Measurements from ENCODE around the gene GRID1.

The GRID1 gene

GRCh38 chr10:86178401-86179152 is 188.0 kb downstream of the GRID1 start:
- no peak for TF ChIP-seq GATA3 (IDR thresholded peaks at IDR 0.05; ENCODE audit: low read depth, low read length)

GRCh38 chr10:86177537-86178155 is 188.9 kb downstream of the GRID1 start:
- TF ChIP-seq GATA3 (IDR thresholded peaks at IDR 0.05; ENCODE audit: low read depth, low read length) (no peak), GATA2 (IDR thresholded peaks at IDR 0.05; ENCODE audit: low read depth, low read length) (no peak)

GRCh38 chr10:86176850-86177536 is 189.6 kb downstream of the GRID1 start:
- no peak for TF ChIP-seq GATA2 (IDR thresholded peaks at IDR 0.05; ENCODE audit: low read depth, low read length)
- no peak for TF ChIP-seq GATA3 (IDR thresholded peaks at IDR 0.05; ENCODE audit: low read depth, low read length)

- TF ChIP-seq GATA3 (IDR thresholded peaks at IDR 0.05; ENCODE audit: low read depth, low read length) = no peak
- TF ChIP-seq GATA2 (IDR thresholded peaks at IDR 0.05; ENCODE audit: low read depth, low read length) = no peak
Measured at GRCh38 chr10:86172301-86172700, 194.3 kb downstream of the GRID1 start.

- no peak for TF ChIP-seq GATA3 (IDR thresholded peaks at IDR 0.05; ENCODE audit: low read depth, low read length)
- TF ChIP-seq GATA2 (IDR thresholded peaks at IDR 0.05; ENCODE audit: low read depth, low read length) = no peak
Measured at GRCh38 chr10:86170255-86171108, 196.1 kb downstream of the GRID1 start.

- TF ChIP-seq GATA3 (IDR thresholded peaks at IDR 0.05; ENCODE audit: low read depth, low read length) = no peak
- TF ChIP-seq GATA2 (IDR thresholded peaks at IDR 0.05; ENCODE audit: low read depth, low read length) = no peak
Measured at GRCh38 chr10:86169506-86170254, 196.9 kb downstream of the GRID1 start.

- TF ChIP-seq GATA2 (IDR thresholded peaks at IDR 0.05; ENCODE audit: low read depth, low read length) (no peak), GATA3 (IDR thresholded peaks at IDR 0.05; ENCODE audit: low read depth, low read length) (no peak)
Measured at GRCh38 chr10:86169066-86169465, 197.5 kb downstream of the GRID1 start.

GRCh38 chr10:86168256-86168655 is 198.3 kb downstream of the GRID1 start:
- no peak for TF ChIP-seq GATA3 (IDR thresholded peaks at IDR 0.05; ENCODE audit: low read depth, low read length)
- no peak for TF ChIP-seq GATA2 (IDR thresholded peaks at IDR 0.05; ENCODE audit: low read depth, low read length)

GRCh38 chr10:86167762-86168128 is 198.8 kb downstream of the GRID1 start:
- no peak for TF ChIP-seq GATA3 (IDR thresholded peaks at IDR 0.05; ENCODE audit: low read depth, low read length)
- no peak for TF ChIP-seq GATA2 (IDR thresholded peaks at IDR 0.05; ENCODE audit: low read depth, low read length)

GRCh38 chr10:86167121-86167761 is 199.4 kb downstream of the GRID1 start:
- no peak for TF ChIP-seq GATA3 (IDR thresholded peaks at IDR 0.05; ENCODE audit: low read depth, low read length)

- TF ChIP-seq GATA2 (IDR thresholded peaks at IDR 0.05; ENCODE audit: low read depth, low read length) (no peak), GATA3 (IDR thresholded peaks at IDR 0.05; ENCODE audit: low read depth, low read length) (no peak)
Measured at GRCh38 chr10:86165666-86166065, 200.9 kb downstream of the GRID1 start.

GRCh38 chr10:86164960-86165630 is 201.5 kb downstream of the GRID1 start:
- no peak for TF ChIP-seq GATA3 (IDR thresholded peaks at IDR 0.05; ENCODE audit: low read depth, low read length)
- TF ChIP-seq GATA2 (IDR thresholded peaks at IDR 0.05; ENCODE audit: low read depth, low read length) = no peak

Measured in SH-SY5Y (cell line).